Measurements from ENCODE around the gene CGN.

The CGN gene

DNA sequence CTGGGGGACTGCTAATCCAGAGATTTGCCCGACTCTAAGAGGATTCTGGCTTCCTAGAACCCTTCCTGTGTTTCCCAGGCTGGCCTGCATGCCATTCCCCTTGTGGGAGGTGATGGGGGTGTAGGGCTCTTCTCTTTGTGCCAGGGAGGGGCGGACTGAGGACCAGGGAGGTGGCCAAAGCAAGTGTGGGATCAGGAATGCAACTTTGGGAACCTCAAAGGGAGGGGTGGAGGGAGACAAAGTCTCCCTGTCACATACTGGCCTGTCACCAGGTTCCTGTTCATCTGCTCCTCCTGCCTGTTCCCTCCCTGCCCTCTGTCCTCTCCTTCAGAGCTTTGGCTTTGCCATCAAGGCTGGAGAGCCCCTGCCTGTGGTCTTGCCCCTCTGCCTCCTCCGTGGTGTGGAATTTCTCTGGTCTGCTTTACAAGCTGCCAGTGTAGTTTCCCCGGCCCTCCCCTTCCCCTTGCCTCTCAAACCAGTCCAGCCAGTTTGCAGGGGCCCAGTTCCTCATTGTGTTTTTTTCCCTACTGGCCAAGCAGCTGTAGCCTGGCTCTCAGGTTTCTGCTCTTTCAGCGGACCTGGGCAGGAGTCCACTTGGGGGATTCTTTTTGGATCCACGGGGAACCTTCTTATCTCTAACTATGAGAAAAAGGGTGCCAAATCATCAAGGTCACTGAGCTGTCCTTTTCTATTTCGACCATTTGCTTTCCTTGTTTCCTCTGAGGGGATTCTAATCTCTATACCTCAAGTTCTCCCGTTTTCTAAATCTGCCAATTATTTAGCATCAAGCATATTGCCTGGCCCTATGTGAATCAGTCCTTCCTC is 1.8 kb downstream of the CGN start:
- no peak for DNase-seq (ENCODE audit: low read depth)
- TF ChIP-seq, protein P1, sequence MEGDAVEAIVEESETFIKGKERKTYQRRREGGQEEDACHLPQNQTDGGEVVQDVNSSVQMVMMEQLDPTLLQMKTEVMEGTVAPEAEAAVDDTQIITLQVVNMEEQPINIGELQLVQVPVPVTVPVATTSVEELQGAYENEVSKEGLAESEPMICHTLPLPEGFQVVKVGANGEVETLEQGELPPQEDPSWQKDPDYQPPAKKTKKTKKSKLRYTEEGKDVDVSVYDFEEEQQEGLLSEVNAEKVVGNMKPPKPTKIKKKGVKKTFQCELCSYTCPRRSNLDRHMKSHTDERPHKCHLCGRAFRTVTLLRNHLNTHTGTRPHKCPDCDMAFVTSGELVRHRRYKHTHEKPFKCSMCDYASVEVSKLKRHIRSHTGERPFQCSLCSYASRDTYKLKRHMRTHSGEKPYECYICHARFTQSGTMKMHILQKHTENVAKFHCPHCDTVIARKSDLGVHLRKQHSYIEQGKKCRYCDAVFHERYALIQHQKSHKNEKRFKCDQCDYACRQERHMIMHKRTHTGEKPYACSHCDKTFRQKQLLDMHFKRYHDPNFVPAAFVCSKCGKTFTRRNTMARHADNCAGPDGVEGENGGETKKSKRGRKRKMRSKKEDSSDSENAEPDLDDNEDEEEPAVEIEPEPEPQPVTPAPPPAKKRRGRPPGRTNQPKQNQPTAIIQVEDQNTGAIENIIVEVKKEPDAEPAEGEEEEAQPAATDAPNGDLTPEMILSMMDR (conservative IDR thresholded peaks at IDR 0.05; ENCODE audit: low read depth, low read length): no peak
- no peak overlapping the region for H3K4me3 ChIP-seq (ENCODE audit: low read depth, low read length)

DNA sequence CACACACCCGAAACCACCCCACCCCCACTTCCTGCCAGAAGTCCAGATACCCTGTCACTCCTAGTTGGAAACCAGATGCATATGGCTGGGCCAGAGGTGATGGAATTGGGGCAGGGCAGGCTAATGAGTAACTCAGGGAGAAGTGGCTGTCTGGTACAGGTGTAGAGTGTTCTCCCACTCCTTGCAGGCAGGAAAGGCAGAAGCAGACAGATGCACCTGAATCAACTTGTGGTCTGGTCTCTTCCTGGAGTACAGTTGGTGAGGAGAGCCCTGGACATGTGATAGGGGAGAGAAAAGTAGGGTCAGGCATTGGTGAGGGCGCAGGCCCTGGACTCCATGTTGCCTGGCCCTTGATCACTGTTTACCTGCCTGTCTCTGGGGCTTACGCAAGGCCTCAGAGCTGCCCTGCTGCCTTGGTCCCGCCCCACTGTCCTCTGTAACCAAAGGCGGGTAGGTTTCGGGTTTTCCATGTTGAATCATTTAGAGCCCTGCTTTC is 2.5 kb downstream of the CGN start:
- H3K4me3 ChIP-seq (ENCODE audit: low read depth, low read length): no peak overlapping the region
- DNase-seq (ENCODE audit: low read depth): no peak
- TF ChIP-seq, protein P1 (conservative IDR thresholded peaks at IDR 0.05; ENCODE audit: low read depth, low read length): no peak

DNA sequence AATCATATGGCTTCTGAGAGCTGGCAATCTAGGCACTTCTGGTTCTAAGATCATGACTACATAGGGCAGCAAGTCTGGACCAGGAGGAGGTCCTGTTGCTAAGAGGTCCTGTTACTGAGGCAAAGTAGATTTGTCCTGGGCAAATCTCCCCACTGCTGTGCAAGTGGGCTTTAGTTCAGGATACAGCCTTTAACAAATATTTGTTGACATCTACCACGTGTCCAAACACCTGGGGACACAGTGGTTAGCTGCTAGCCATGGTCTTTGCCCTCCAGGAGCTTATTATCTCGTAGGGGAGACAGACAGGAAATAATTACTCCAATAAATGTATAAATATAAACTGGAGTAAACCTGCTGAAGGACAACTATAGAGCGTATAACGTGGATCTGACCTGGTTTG is 3.2 kb downstream of the CGN start:
- no peak for DNase-seq (ENCODE audit: low read depth)
- TF ChIP-seq, protein P1 (conservative IDR thresholded peaks at IDR 0.05; ENCODE audit: low read depth, low read length): no peak
- H3K4me3 ChIP-seq (ENCODE audit: low read depth, low read length): no peak overlapping the region

DNA sequence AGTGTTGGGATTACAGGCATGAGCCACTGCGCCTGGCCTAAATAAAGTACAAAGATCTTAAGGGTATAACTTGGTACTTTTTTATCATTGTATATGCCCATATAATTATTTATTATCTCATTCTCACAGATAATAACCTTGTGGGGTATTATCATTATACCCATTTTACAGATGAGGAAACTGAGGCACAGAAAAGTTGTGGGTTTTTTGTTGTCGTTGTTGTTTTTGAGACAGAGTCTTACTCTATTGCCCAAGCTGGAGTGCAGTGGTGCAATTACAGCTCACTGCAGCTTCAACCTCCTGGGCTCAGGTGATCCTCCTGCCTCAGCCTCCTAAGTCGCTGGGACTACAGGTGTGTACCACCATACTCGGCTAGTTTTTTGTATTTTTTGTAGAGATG is 4.1 kb downstream of the CGN start:
- H3K4me3 ChIP-seq (ENCODE audit: low read depth, low read length): no peak overlapping the region
- TF ChIP-seq, protein P1 (conservative IDR thresholded peaks at IDR 0.05; ENCODE audit: low read depth, low read length): no peak
- DNase-seq (ENCODE audit: low read depth): no peak

DNA sequence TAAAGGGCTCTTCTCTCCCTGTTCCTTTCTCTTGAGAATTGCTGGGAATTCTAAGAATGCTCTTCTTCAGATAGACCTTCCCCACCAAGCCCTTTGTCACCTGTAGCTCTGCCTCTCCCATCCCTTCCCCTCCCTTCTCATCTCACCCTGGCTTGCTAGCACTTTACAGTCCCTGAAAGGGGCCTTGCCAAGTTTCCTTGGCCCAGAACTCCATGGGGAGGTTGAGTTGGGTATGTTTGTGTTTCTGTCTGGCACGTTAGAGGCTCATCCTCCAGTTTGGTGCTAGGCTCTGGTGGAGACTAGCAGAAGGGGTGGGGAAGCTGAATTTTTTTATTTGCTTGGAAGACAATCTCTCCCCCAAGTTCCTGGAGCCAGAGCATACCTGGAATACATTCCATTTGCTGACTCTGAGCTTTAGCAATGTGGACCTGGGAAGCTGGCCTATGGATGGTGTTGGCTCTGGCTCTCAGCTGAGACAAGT is 4.9 kb downstream of the CGN start:
- DNase-seq (ENCODE audit: low read depth): no peak
- TF ChIP-seq, protein P1 (conservative IDR thresholded peaks at IDR 0.05; ENCODE audit: low read depth, low read length): no peak
- no peak overlapping the region for H3K4me3 ChIP-seq (ENCODE audit: low read depth, low read length)

DNA sequence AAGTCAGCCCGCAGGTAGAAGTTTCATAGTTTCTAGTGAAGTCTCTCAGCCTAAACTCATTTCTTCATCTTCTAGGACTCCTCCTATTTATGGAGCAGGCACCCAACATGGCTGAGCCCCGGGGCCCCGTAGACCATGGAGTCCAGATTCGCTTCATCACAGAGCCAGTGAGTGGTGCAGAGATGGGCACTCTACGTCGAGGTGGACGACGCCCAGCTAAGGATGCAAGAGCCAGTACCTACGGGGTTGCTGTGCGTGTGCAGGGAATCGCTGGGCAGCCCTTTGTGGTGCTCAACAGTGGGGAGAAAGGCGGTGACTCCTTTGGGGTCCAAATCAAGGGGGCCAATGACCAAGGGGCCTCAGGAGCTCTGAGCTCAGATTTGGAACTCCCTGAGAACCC is 7.2 kb downstream of the CGN start:
- TF ChIP-seq, protein P1 (conservative IDR thresholded peaks at IDR 0.05; ENCODE audit: low read depth, low read length): no peak
- no peak for DNase-seq (ENCODE audit: low read depth)
- H3K4me3 ChIP-seq (ENCODE audit: low read depth, low read length): no peak overlapping the region

DNA sequence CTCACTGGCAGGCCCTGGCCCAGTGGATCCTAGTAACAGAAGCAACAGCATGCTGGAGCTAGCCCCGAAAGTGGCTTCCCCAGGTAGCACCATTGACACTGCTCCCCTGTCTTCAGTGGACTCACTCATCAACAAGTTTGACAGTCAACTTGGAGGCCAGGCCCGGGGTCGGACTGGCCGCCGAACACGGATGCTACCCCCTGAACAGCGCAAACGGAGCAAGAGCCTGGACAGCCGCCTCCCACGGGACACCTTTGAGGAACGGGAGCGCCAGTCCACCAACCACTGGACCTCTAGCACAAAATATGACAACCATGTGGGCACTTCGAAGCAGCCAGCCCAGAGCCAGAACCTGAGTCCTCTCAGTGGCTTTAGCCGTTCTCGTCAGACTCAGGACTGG is 7.7 kb downstream of the CGN start:
- DNase-seq (ENCODE audit: low read depth): no peak
- TF ChIP-seq, protein P1 (conservative IDR thresholded peaks at IDR 0.05; ENCODE audit: low read depth, low read length): no peak
- H3K4me3 ChIP-seq (ENCODE audit: low read depth, low read length): no peak overlapping the region

Measured in choroid plexus epithelial cell (primary cell).